KBM-7 (cell line): ENCODE results near the gene KCNC4.

ENCODE experiments used
- DNase-seq: peaks from one replicate; pipeline ENCODE4 v3.0.0-alpha.2; 2015
- in situ Hi-C: fragments of 300-500 bp; cut with MboI; formaldehyde crosslinking; loops from 2 replicates; pipeline ENCODE4 v1.14.3; 2020; ENCODE audit warnings: low sequenced_read_pairs, low pct_unique_long_range_greater_than_20kb, mixed read lengths

KCNC4 gene

DNA sequence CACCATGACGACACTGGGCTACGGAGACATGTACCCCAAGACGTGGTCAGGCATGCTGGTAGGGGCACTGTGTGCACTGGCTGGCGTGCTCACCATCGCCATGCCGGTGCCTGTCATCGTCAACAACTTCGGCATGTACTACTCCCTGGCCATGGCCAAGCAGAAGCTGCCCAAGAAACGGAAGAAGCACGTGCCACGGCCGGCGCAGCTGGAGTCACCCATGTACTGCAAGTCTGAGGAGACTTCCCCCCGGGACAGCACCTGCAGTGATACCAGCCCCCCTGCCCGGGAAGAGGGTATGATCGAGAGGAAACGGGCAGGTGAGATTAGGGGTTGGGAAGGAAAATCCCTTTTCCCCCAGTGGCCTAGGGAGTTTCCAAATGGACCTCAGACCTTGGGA is 13.5 kb downstream of the KCNC4 start:
- no peak for DNase-seq
- in situ Hi-C loops: loop anchor here (25.0 kb wide), 1 partner anchor 89 kb away; no protein-coding TSS in a partner anchor

DNA sequence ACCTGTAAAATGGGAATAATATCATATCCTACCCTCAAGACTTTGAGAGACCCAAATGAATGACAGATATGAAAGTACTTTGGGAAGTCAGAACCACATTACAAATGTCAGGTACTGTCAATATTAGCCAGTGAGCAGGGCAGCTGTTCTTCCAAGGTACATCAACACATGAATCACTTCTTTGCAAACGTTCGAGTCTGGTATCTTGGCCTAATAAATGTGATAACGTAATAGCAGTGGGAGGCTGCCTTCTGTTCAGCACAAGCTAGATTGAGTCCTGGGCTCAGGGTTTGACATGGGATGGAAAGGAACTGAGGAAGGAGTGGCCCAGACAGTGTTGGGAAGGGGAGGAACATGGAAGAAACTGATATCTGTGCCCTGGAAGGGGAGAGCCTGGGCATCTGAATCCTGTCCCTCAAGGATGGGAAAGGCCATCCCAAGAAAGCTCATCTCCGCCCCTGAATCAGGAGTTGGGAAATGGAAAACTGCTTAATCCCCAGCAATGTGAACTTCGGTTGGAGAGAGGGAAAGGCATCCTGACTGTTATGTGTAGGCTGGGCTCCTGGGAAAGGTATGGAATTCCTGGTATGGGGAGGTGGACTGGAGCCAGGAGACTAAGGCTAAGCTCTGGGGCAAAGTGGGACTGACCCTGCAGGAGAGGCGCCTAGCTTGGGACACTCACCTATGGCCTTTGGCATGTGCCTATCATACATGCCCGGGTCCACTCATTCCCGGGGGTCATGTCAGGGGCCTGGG is 14.3 kb downstream of the KCNC4 start:
- no peak for DNase-seq
- in situ Hi-C loops: loop anchor here (25.0 kb wide), 1 partner anchor 88 kb away; no protein-coding TSS in a partner anchor

DNA sequence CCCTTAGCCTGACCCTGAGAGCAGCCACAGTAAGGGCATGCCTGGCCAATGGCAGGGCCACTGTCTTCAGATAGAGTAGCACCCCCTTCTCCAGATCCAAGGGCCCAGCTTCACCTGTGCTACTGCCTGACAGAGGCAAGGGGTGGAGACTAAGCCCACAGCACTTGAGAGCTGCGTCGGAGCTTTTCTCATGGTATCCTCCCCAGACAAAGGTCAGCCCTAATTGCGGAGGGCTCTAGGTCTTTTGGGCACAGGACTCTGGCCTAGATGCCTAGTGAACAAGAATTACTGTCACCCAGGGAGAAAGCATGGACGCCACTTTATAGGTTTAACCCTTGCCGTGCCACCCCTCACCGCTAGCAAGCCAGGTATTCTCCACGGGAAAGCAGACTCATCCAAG is 15.1 kb downstream of the KCNC4 start:
- in situ Hi-C loops: no loop called here
- DNase-seq: no peak

DNA sequence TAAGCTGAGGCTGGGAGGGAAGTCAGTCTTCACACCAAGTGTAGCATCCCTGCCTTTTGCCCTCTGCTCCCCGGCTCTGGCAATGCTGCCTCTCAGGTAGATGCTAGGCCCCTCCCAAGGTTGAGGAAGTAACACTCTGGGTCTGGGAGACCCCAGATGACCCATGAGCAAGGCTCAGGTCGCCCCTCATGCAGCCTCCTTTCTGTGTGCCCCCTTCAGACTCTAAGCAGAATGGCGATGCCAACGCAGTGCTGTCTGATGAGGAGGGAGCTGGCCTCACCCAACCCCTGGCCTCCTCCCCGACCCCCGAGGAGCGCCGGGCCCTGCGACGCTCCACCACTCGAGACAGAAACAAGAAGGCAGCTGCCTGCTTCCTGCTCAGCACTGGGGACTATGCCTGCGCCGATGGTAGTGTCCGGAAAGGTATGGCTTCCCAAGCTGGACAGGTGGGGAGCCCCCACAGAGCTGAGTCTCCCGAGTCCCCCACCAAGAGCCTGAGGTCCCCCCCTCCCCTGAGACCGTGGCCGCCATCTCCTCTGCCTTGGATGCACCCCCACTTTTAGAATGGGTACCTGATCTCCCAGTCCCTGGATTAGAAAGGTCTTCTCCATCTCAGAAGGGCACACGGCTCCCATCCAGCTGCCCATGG is 15.8 kb downstream of the KCNC4 start:
- no peak for DNase-seq
- in situ Hi-C loops: no loop called here

DNA sequence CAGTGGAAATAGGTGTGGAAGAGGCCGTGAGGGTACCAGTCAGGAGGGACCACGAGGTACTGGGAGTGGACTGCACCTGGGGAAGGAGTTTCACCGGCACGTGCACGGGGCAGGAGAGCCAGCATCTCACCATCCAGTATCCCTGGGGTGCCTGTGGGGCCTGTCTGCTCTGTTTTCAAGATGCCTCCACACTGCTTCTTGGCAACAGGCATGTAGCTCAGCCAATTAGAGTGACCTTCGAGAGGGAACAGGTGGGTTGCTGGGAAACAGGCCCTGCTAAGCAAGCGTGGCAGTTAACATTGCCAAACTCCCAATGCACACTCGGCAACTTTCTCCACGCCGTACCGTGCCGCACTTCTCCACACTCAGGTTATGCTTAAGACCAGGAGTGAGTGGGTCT is 17.7 kb downstream of the KCNC4 start:
- in situ Hi-C loops: no loop called here
- no peak for DNase-seq

DNA sequence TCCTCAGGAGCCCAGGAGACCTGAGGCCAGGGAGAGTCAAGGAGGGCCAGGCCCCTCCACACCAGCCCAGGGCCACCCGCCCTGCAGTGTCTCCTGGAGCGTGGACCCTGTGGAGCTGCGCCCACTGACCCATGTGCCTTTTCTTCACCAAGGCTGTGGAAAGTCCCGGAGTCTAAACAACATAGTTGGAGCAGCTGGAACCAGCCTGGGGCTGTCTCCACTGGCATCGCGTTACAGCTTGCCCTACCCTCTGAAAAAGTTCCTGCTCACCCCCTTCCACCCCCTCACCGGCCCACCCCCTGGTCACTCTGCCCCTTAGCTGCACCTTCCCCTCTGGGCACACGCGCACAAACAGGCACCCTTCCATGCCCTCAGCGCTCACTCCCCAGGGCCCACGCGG is 18.3 kb downstream of the KCNC4 start:
- in situ Hi-C loops: no loop called here
- no peak for DNase-seq

DNA sequence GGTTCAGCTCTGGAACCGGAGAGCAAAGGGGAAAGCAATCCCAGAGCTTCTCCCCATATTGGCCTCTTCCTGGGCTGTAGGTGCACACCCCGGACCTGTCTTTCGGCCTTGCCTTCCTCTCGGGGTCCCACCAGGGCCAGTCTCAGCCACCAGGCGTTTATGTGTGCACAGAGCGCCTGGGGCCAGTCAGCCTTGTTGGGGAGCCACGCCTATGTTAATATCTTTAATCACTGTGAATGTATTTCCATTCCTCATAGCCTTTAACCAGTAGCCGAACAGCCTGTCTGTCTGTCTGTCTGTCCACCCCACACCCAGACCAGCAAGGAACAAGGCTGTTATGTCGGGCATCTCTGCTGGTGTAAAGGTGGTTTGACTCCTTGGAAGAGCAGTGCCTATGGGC is 18.8 kb downstream of the KCNC4 start:
- DNase-seq: no peak
- in situ Hi-C loops: no loop called here

DNA sequence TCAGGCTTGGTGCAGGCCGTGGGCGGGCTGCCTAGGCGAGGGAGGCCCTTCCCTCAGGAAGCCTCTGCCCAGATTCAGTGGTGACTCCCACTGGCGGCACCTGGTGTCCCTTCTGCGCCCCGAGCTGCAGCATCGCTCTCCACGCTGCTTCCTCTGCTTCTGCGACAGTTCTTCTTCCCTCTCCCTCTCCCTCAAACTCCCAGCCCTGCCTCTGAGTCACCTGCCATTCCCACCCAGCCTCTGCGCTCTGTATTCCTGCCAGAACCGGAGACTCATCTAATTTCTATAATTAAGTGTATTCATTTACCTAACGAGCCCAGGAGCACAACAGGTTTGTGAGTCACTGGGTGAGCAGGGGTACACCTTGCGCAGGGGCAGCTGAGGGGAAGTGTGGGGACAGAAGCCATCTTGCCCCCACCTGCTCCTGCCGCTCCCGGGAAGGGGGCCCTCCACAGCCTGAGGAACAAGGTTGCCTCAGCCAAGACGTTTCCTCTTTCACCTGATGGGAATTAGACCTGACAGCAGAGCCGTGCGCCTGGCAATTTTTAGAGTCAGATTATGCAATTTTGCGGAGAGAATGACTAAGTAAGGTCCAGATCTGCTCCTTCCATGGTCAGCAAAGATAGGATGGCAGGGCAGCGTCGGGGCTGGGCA is 19.4 kb downstream of the KCNC4 start:
- in situ Hi-C loops: no loop called here
- DNase-seq: no peak

DNA sequence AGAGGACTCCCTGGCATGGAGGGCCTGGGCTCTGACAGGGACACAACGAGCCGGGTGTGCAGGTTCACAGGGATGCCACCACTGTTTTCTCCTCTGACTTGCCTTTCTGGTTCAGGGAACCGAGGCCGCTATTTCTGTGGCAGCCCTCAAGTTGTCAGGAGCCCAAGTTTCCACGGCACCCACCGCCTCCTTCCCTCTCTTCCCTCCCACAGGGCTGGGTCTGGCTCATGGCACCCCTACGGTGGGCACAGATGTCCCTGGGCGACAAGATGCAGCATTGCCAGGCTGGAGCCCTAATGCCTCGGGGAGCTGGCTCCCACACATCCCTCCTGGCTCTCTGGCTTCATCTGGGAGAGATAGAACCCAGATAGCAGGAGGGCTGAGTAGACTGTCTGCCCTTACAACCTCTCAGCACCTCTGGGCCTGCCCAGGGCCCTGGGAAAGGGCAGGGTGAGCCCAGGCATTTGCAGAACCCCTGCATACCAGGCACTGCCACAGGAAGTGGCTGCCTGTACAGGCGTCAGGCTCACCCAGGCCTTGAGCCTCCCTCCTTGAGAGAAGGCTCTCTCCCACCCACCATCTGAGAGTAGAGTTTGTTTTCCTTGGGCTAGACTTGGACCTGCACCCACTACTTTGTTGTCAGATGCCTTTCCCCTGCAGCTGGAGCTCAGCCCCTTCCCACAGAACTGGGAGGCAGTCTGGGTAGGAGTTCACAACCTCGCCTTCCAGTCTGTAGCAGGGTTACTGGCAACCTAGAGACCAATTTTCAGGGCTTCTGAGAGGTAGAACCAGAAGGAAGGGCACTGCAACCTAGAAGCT is 20.5 kb downstream of the KCNC4 start:
- in situ Hi-C loops: no loop called here
- DNase-seq: no peak

DNA sequence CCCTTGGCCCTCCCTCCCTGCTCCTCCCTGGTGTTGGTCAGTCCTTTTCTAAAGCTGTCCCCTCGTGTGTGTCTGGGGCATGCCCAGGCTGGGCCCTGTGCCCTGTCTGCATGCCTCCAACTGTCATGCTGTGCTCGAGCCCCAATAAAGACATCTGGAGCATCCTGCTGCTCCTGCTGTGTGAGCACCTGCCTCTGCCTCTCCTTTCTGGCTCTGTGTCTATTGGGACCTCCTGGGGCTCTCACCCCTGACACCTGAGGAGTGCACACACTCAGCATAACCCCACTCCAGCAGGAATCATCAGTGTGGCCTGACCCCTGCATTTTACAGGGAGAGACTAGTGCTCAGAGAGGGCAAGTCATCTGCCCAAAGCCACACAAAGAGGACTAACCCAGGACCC is 23.7 kb downstream of the KCNC4 start:
- in situ Hi-C loops: no loop called here
- no peak for DNase-seq

DNA sequence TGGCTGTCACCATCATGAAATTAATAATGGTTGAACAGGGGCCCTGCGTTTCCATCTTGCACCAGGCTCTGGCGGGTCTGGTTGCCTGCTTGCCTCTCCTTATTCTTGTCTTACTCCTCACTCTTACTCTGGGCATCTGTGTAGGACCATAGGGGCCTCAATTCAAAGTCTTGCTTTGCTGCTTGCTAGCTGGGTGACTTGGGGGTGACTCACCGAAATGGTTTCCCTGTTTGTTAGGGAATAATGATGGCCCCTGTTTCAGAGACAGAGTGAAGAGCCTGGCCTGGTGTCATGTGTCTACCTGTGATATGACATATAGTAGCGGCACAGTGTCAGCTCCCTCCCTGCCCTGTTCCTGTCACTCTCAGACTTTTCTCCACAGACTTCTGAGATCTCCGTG is 24.6 kb downstream of the KCNC4 start:
- DNase-seq: no peak

DNA sequence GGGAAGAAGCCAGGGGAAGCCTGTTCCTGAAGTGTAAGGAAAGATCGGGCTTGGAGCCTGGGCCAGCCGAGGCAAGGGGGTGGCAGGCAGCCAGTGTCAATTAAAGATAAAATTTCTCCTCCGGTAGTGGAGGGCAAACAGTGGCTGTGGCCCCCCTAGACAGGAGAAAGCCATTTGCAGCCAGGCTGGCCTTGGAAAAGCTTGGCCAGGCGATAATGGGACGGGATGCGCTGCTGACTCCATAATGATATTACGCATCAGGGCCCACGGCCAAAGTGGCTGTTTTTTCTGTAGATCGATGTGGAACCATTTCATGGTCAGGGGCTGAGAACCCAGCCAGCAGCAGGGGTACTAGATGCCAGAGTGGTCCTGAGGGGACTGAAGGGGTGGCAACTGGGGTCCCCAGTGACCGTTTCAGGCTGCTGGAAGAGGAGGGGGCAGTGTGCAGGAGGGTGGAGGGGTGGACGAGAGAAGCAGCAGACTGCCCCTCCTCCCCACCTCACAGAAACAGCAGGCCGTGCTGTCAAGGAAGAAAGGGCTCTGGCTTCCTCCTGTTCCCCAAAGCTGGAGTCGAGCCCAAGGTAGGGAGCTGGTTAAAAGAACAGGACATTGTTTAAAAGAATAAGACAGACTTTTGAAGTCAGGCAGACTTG is 25.2 kb downstream of the KCNC4 start:
- in situ Hi-C loops: no loop called here
- DNase-seq: no peak

More for the DNA sequence above, 24.6 kb downstream of the KCNC4 start:
- in situ Hi-C loops: no loop called here

DNA sequence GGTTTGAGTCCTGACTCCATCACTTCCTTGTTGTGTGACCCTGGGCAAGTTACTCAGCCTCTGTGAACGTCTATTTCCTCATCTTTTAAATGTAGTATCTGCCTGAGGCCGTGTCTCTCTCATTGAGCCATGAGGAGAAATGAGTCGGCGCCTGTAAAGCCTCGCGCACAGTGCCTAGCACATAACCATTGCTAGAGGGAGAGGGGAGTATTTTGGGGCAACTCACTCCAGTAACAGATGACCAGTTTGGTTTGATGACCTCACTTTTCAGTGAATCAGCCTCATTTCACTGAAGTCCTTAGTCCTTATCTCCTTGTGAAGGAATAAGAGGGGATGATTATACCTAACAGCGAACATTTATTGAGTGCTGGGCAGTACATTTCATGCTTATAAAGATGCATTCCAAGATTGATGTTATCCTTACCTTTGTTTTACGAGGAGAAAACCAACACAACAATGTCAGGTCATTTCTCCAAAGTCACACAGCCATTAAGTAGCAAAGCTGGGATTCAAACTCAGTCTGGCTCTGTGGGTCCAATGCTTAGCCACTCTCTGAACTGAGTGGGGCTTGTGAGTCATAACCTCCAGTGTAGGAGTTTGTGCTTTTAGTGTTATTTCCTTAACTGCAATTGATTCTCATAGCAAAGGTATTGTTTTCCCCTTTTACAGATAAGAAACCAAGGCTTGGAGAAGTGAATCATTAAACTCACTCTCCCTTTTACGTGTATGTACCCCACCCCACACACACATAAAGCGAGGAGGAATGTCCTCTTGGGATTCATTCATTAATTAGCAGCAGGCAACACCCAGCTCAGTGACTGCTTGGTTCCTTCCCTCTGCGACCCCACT is 25.9 kb downstream of the KCNC4 start:
- in situ Hi-C loops: no loop called here
- peak; percentile 17 for DNase-seq

DNA sequence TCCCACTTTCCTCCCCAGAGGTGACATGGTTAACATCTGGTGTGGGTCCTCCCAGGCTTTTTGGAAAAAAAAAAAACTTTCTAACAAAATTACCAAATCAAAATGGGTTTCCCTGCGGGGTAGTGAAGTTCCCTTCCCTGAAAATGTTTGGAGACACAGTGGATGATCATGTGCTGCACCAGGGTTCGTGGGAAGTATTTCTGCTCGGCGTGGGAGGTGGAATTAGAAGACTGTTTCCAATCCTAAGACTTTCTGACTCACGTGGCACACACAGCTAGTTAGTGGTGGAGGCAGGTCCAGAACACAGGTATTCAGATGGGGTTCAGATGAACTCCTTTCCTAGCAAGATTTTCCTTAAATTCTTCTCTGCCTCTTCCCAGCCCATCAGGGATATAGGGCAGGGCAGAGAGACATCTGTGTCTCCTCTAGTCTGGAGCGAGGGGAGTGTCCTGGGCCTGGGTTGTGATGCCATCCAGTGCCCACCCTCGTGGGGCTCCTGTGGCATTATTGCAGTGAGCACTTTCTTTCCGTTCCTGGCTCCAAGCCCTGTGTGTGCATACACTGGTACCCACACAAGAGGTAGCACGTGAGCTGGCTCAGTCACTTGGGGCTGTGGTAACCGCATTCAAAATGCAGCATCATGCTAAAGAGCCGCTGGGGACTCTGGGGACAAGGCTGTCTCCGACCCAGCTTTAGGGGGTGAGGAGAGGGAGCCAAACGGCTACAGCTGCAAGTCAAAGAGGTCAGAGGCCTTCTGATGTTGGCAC is 27.5 kb downstream of the KCNC4 start:
- DNase-seq: no peak
- in situ Hi-C loops: no loop called here

DNA sequence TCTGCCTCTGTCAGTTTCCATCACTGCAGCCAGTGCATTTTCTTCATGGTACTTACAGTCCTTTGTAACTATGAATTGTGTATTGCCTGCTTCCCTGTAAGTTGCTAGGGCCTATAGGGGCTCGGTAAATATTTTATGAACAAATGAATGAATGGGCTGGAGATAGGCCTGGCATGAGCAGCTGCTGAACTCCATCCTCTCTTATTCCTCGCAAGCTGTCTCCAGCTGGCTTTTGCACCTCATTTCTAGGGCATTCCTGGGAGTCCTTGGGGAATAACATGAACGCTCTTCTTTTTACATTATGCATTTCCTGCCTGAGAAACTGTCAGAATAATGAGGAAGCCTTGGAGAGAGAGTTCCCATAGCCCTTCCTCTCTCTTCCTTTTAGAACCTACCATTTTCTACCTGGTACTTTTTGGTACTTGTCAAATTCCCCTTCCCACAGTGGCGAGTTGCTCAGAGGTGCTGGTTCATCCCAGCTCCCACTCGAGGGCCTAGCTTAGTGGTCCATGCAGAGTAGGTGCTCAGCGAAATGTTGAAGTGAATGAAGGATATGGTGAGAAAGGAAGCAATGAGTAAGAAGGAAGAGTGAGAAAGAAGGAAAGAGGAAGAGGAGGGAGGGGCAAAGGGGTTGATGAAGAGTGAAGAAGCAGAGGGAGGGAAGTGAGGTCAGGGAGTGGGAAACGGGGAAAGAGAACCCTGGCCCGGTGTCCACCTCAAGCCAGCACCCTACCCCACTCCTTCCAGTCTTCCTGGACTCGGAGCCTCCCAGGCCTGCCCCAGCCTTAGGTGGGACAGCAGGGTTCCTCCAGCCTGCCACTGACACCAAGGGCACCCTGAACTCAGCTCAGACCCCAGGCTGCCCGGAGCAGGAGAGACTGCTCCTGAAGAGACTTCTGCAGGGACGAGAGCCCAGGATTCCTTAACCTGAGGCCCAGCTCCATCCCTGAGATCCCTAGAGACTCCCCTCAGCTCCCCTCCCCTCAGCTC is 29.6 kb downstream of the KCNC4 start:
- DNase-seq: no peak
- in situ Hi-C loops: no loop called here

DNA sequence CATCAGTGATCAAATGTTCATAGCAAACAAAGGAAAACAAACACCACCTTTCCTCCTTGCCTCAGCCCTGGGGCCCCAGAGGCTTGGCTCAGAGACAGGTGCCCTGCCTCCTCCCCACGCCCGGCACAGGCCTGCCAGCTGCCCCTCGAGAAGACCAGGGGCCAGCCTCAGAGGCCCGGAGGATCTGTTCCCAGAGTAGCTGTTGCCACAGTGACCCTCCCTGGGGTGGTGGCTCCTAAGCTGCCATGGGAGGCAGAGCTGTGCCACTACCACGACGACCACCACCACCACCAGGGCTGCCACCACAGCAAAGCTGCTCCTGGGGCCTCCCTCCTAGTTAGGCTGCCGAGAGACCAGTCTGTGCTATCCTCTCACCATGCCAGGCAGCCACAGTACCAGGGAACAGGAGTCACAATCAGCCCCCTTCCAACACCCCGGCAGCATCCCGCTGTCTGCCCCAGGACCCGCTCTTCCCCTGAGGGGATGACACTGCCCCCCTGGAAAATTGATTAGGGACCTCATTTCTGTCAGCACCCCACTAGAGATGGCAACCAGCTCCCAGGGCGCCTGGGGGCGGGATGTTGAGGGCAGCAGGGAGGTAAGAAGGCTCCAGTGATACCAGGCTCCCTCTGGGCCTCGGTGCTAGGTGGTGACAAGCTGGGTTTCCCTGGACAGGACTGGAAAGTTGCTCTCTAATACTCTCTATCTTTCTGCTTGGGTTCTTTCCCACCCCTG is 30.5 kb downstream of the KCNC4 start:
- DNase-seq: no peak
- in situ Hi-C loops: no loop called here
